DOHH2 (cell line): Measurements from ENCODE around the gene SLC45A1.

Source experiments
- H3F3A ChIP-seq: fragments of 200-600 bp; sonication (generic), shearing (Covaris generic); 2 replicates; pipeline ENCODE4 v1.6.0; 2016; ENCODE audit warnings: antibody characterized with exemption, mild to moderate bottlenecking; ENCODE audit not compliant: control insufficient read depth, insufficient read depth
- H3K27ac ChIP-seq: fragments of 200-600 bp; sonication (generic); 2 replicates; pipeline ENCODE4 v1.5.1; 2014; ENCODE audit warnings: low read depth, mild to moderate bottlenecking, low read length, moderate library complexity
- H3K27me3 ChIP-seq: fragments of 200-600 bp; sonication (generic); 2 replicates; pipeline ENCODE4 v1.6.1; 2014; ENCODE audit warnings: mild to moderate bottlenecking, low read length, mixed read lengths; ENCODE audit not compliant: control insufficient read depth
- H3K36me3 ChIP-seq: fragments of 200-600 bp; sonication (generic); 2 replicates; pipeline ENCODE4 v1.6.1; 2014; ENCODE audit warnings: mild to moderate bottlenecking, low read length, moderate library complexity, mixed read lengths; ENCODE audit not compliant: control insufficient read depth
- H3K4me1 ChIP-seq: fragments of 200-600 bp; sonication (generic); 2 replicates; pipeline ENCODE4 v1.6.1; 2014; ENCODE audit warnings: mild to moderate bottlenecking, low read length, mixed read lengths; ENCODE audit not compliant: control insufficient read depth
- H3K4me2 ChIP-seq: fragments of 200-600 bp; sonication (generic); 2 replicates; pipeline ENCODE4 v1.6.0; 2014; ENCODE audit warnings: mild to moderate bottlenecking, low read length, moderate library complexity
- H3K4me3 ChIP-seq: fragments of 200-600 bp; sonication (generic); 2 replicates; pipeline ENCODE4 v1.5.1; 2014; ENCODE audit warnings: mild to moderate bottlenecking, low read length, mixed read lengths
- H3K79me2 ChIP-seq: fragments of 200-600 bp; sonication (generic); 2 replicates; pipeline ENCODE4 v1.6.1; 2014; ENCODE audit warnings: mild to moderate bottlenecking, low read length, mixed read lengths; ENCODE audit not compliant: control insufficient read depth
- H3K9me2 ChIP-seq: fragments of 200-600 bp; sonication (generic); replicated peaks from 2 replicates; pipeline ENCODE4 v1.6.1; 2014; ENCODE audit warnings: mild to moderate bottlenecking, low read length, mixed read lengths; ENCODE audit not compliant: control insufficient read depth
- H3K9me3 ChIP-seq: fragments of 200-600 bp; sonication (generic); 2 replicates; pipeline ENCODE4 v1.6.1; 2014; ENCODE audit warnings: antibody characterized with exemption, low read length, mixed read lengths; ENCODE audit not compliant: control insufficient read depth, insufficient read depth
- H4K20me1 ChIP-seq: fragments of 200-600 bp; sonication (generic); 2 replicates; pipeline ENCODE4 v1.6.0; 2014; ENCODE audit warnings: low read depth, mild to moderate bottlenecking, antibody characterized with exemption, low read length, moderate library complexity; ENCODE audit not compliant: control insufficient read depth, insufficient read depth
- EZH2phosphoT487 ChIP-seq: fragments of 200-600 bp; sonication (generic); IDR thresholded peaks from 2 replicates; pipeline ENCODE4 v1.6.1; 2017; ENCODE audit warnings: borderline replicate concordance, mild to moderate bottlenecking, antibody characterized with exemption, low read length, moderate library complexity, mixed read lengths
- TF ChIP-seq, protein P1 (sequence below): fragments of 200-600 bp; sonication (generic); IDR thresholded peaks from one replicate; pipeline ENCODE4 v1.5.1; 2014; ENCODE audit warnings: antibody characterized with exemption, mild to moderate bottlenecking, low read depth, low read length; ENCODE audit not compliant: poor library complexity, severe bottlenecking

SLC45A1 gene

GRCh38 chr1:8340448-8340847 is 22.5 kb downstream of the SLC45A1 start:
- H3K4me1 ChIP-seq = no peaks in the 10 kb centered on the region
- no peak for TF ChIP-seq EZH2phosphoT487
- TF ChIP-seq, protein P1, sequence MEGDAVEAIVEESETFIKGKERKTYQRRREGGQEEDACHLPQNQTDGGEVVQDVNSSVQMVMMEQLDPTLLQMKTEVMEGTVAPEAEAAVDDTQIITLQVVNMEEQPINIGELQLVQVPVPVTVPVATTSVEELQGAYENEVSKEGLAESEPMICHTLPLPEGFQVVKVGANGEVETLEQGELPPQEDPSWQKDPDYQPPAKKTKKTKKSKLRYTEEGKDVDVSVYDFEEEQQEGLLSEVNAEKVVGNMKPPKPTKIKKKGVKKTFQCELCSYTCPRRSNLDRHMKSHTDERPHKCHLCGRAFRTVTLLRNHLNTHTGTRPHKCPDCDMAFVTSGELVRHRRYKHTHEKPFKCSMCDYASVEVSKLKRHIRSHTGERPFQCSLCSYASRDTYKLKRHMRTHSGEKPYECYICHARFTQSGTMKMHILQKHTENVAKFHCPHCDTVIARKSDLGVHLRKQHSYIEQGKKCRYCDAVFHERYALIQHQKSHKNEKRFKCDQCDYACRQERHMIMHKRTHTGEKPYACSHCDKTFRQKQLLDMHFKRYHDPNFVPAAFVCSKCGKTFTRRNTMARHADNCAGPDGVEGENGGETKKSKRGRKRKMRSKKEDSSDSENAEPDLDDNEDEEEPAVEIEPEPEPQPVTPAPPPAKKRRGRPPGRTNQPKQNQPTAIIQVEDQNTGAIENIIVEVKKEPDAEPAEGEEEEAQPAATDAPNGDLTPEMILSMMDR = no peak
- no peaks in the 10 kb centered on the region for H3K27me3 ChIP-seq
- H3K9me3 ChIP-seq = no peaks in the 10 kb centered on the region
- H3K4me2 ChIP-seq = no peak overlapping the region
- H3F3A ChIP-seq = no peaks in the 10 kb centered on the region
- H3K79me2 ChIP-seq = no peaks in the 10 kb centered on the region
- no peaks in the 10 kb centered on the region for H3K36me3 ChIP-seq
- H3K9me2 ChIP-seq = no peaks in the 10 kb centered on the region
- H3K4me3 ChIP-seq = no peak overlapping the region
- no peaks in the 10 kb centered on the region for H4K20me1 ChIP-seq
- no peak overlapping the region for H3K27ac ChIP-seq

GRCh38 chr1:8342325-8342724 is 24.4 kb downstream of the SLC45A1 start:
- H3K79me2 ChIP-seq = no peaks in the 10 kb centered on the region
- no peak overlapping the region for H3K4me2 ChIP-seq

DNA sequence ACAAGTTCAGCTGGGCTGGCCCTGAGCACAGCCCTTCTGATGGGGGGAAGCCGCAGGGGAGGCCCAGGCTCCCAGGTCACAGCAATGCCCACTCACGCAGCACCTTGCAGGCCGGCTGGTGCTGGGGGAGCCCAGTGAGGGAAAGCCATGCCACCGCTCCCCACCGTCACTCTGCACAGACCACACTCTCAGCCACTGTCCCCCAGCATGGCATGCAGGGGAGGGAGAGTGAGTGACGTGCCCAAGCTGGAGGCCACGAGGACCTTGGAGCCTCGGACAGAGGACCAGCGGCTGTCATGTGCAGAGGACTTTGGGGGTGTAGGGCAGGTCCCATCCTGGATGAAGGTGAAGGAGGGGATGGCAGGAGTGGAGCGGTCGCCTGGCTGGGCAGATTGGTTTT is 25.1 kb downstream of the SLC45A1 start:
- no peaks in the 10 kb centered on the region for H3F3A ChIP-seq
- H3K4me3 ChIP-seq = no peak overlapping the region
- TF ChIP-seq, protein P1 = no peak
- TF ChIP-seq EZH2phosphoT487 = no peak
- H3K4me1 ChIP-seq = no peaks in the 10 kb centered on the region
- no peaks in the 10 kb centered on the region for H3K79me2 ChIP-seq
- no peaks in the 10 kb centered on the region for H3K9me2 ChIP-seq
- no peak overlapping the region for H3K4me2 ChIP-seq
- H3K27me3 ChIP-seq = no peaks in the 10 kb centered on the region
- no peaks in the 10 kb centered on the region for H3K36me3 ChIP-seq
- no peaks in the 10 kb centered on the region for H4K20me1 ChIP-seq
- no peaks in the 10 kb centered on the region for H3K9me3 ChIP-seq
- H3K27ac ChIP-seq = no peak overlapping the region

More at GRCh38 chr1:8342325-8342724, 24.4 kb downstream of the SLC45A1 start:
- no peaks in the 10 kb centered on the region for H3F3A ChIP-seq
- no peaks in the 10 kb centered on the region for H3K9me2 ChIP-seq
- H3K4me3 ChIP-seq = no peak overlapping the region
- H3K36me3 ChIP-seq = no peaks in the 10 kb centered on the region
- H3K4me1 ChIP-seq = no peaks in the 10 kb centered on the region
- no peaks in the 10 kb centered on the region for H3K27me3 ChIP-seq
- no peak for TF ChIP-seq EZH2phosphoT487
- TF ChIP-seq, protein P1 = no peak
- H4K20me1 ChIP-seq = no peaks in the 10 kb centered on the region
- no peaks in the 10 kb centered on the region for H3K9me3 ChIP-seq
- H3K27ac ChIP-seq = no peak overlapping the region

- H3K4me3 ChIP-seq = no peak overlapping the region
Observed at GRCh38 chr1:8343464-8344001, 25.6 kb downstream of the SLC45A1 start.

More at GRCh38 chr1:8343464-8344001, 25.6 kb downstream of the SLC45A1 start:
- Histone ChIP-seq H3K79me2 (no peaks in the 10 kb centered on the region), H3K27me3 (no peaks in the 10 kb centered on the region), H3K4me1 (no peaks in the 10 kb centered on the region), H3F3A (no peaks in the 10 kb centered on the region), H3K9me3 (no peaks in the 10 kb centered on the region), H3K27ac (no peak overlapping the region), H3K36me3 (no peaks in the 10 kb centered on the region), H3K4me2 (no peak overlapping the region), H4K20me1 (no peaks in the 10 kb centered on the region), H3K9me2 (no peaks in the 10 kb centered on the region)
- TF ChIP-seq, protein P1 = no peak
- TF ChIP-seq EZH2phosphoT487 = no peak
